Fibroblast of villous mesenchyme (primary cell): Measurements from ENCODE around the gene PLXDC2. TPM values are rescaled to one million over a fixed set of nuclear protein-coding genes. Genes with fewer than 3 reads are reported as not detected.

Experiments used
- DNase-seq: peaks from one replicate; pipeline ENCODE4 v3.0.0-alpha.2; 2010; ENCODE audit warnings: low read depth
- H3K4me3 ChIP-seq: 2 replicates; pipeline ENCODE4 v1.5.1; 2011; ENCODE audit warnings: low read depth, mild to moderate bottlenecking, low read length
- total RNA-seq: library from RNA; depleted of rRNA; stranded (reverse); fragments of >200 nt; gene quantifications from 2 replicates; pipeline ENCODE4 v1.2.3, GENCODE V29; 2012
- TF ChIP-seq, protein P1 (sequence below): IDR thresholded peaks from 2 replicates; pipeline ENCODE4 v1.5.1; 2012; ENCODE audit warnings: low read depth, mild to moderate bottlenecking, low read length; ENCODE audit not compliant: insufficient read depth

PLXDC2 gene
- total RNA-seq, 1 donor: 19.0 TPM

DNA sequence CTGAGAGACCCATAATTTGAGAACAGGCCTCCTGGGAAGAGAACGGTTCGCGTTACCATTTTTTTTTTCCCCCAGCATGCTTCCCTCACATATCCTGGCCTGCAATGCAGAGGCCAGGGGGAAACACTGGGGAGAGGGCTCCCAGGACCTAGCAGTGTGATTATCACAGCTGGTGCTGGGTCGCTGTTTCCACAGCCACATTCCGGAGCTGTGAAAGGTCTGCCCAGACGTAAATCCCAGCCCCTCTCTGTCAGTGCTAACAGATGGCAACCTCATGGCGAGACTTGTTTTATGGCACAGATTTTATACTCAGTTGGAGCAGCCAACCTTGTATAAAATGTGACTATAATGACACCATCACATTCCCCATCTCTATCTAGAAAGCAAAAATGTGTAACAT is 150.5 kb downstream of the PLXDC2 start:
- TF ChIP-seq, protein P1, sequence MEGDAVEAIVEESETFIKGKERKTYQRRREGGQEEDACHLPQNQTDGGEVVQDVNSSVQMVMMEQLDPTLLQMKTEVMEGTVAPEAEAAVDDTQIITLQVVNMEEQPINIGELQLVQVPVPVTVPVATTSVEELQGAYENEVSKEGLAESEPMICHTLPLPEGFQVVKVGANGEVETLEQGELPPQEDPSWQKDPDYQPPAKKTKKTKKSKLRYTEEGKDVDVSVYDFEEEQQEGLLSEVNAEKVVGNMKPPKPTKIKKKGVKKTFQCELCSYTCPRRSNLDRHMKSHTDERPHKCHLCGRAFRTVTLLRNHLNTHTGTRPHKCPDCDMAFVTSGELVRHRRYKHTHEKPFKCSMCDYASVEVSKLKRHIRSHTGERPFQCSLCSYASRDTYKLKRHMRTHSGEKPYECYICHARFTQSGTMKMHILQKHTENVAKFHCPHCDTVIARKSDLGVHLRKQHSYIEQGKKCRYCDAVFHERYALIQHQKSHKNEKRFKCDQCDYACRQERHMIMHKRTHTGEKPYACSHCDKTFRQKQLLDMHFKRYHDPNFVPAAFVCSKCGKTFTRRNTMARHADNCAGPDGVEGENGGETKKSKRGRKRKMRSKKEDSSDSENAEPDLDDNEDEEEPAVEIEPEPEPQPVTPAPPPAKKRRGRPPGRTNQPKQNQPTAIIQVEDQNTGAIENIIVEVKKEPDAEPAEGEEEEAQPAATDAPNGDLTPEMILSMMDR: no peak
- peak; percentile 56 for DNase-seq
- no peak overlapping the region for H3K4me3 ChIP-seq

DNA sequence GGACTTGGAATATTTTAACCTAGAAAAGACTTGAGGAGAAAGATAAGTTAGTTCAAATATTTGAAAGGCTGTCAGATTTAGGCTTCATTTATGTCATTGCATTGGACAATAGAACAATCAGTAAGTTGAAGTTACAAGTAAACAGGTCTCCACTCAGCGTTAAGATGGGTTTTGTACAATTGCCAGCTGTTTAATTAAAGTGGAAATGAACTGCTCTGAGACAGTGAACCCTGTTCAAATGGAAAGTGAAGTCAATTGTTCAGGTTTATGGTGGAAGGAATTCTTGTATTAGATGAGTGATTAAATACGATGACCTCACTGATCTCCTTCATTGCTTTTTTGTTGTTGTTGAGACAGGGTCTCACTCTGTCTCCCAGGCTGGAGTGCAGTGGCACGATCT is 151.7 kb downstream of the PLXDC2 start:
- H3K4me3 ChIP-seq: no peak overlapping the region
- TF ChIP-seq, protein P1: no peak
- DNase-seq: no peak

DNA sequence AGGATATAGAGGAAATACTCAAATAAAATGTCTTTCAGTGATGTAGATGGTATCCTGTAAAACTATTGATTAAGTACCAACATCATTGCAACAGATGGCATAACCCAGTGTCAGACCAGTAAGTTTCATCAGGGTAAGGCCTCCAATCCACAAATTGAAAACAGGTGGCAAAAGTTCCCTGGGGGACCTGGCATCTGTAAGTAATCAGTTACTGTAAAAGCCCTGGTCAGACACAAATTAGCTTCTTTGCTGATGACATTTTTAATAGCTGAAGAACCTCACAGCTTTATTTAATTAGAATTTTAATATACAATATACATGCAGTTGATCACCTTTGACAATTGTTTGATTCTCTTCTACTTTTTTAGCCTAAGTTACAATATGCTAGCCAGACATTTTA is 152.5 kb downstream of the PLXDC2 start:
- TF ChIP-seq, protein P1: no peak
- no peak overlapping the region for H3K4me3 ChIP-seq
- DNase-seq: no peak

DNA sequence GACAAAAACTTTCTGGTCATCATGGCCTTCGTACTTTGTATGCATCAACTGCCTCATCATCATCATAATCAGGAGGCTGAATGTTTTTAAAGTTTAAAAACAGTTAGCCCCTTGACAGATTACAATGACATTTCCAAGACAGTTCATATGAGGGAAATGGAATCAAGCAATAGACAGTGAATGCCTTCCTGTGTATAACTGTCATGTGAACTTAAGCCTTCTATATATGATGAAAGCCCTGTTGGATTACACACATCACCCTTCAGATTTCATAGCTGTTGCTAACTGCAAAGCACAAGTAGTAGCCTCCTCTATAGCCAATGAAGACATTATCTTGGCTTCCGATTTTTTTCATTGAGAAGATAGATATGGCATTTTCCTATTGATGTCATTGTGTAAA is 154.0 kb downstream of the PLXDC2 start:
- H3K4me3 ChIP-seq: no peak overlapping the region
- no peak for DNase-seq
- TF ChIP-seq, protein P1: no peak

DNA sequence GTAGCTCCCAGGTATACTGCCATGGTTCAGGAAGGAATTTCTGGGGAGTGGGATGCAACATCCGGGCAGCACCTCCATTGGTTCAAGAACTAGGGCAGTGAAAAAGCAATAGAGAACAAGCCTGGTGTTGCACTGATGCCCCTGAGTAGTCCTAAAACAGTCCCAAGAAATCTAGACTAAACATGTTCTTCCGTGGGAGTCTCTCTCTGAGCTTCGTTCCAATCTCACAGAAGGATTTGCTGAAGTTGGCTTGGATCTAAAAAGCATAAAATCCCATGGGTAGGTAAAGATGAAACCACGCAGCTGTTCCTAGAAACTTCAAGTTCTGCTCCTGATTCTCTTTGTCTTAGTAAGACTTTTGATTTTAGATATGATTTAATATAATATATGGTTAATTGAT is 154.5 kb downstream of the PLXDC2 start:
- TF ChIP-seq, protein P1: no peak
- H3K4me3 ChIP-seq: no peak overlapping the region
- no peak for DNase-seq

DNA sequence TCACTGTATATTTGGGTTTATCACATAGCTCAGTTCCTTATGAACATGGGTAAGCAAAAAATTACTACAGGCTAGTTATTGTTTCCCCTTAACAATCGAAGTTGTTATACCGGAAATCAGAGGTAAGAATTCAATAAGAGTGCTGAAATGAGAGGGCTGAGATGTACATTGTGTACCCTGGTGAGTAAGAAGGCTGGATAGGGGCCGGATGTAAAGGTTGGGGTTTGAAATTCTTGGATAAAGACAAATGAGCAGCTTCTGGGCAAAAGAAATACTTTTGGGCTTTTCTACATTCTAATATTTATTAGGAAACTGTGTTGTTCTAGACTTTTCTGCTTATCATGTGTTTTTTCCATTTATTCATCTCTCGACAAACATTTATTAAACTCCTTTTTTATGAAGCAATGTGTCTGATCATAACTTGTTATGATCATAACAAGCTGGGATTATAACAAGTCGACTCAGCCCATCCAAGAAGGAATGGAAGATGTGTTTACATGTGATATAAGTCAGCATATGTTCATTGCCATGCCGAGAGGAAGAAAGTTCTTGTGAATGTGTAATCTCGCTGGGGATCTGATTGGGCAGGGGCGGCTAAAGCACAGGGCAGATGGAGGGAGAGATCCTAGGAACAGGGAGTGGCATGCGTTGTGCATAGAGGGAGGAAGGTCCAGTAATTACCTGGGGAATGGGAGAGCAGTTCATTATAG is 155.3 kb downstream of the PLXDC2 start:
- DNase-seq: no peak
- TF ChIP-seq, protein P1: no peak
- H3K4me3 ChIP-seq: no peak overlapping the region

DNA sequence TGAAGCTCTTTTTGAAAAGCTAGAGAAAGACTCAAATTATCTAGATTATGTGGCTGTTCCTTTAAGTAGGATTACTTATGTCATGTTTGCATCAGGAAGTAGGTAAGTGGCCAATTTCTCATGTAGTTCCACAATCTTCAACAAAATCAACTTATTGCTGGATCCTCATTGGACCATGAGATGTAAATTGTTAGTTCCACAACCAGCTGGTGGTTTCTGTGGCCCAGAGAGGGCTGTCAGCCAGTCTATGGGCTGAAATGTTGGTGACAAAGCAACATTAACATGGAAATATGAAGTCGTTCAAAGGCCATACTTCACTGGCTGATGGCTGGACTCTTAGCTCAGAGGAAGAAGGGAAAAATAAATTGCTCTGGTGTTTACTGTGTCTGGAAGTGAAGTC is 157.9 kb downstream of the PLXDC2 start:
- H3K4me3 ChIP-seq: no peak overlapping the region
- DNase-seq: no peak
- TF ChIP-seq, protein P1: no peak
